Measurements from ENCODE around the gene USP17L13.
"Not testable (repeated sequence)": the region's sequence is repeated elsewhere in the genome, so short reads cannot be mapped to it uniquely, and the experiment has no call there.

USP17L13 gene

GRCh38 chr4:9224596-9224995 lies at the start of gene USP17L13:
Gene USP17L13 (plus strand): TSS chr4:9224896. CDS start chr4:9224896, 0 bp downstream.
- DNase-seq, result not testable (repeated sequence)

- DNase-seq, result not testable (repeated sequence)
These were observed 14.3 kb upstream of the USP17L13 start, which contains the start of gene USP17L10 for GRCh38 chr4:9210357-9210756. Gene USP17L10 (plus strand): TSS chr4:9210657. CDS start chr4:9210657, 0 bp downstream.

- not testable (repeated sequence) for DNase-seq
These were observed 10.0 kb upstream of the USP17L13 start for GRCh38 chr4:9214701-9215100.

- not testable (repeated sequence) for DNase-seq
These were observed 9.6 kb upstream of the USP17L13 start, which contains the start of gene USP17L11 for GRCh38 chr4:9215105-9215504. Gene USP17L11 (plus strand): TSS chr4:9215405. CDS start chr4:9215405, 0 bp downstream.

- DNase-seq, result not testable (repeated sequence)
These were observed 4.8 kb upstream of the USP17L13 start, which contains the start of gene USP17L12 for GRCh38 chr4:9219852-9220251. Gene USP17L12 (plus strand): TSS chr4:9220152. CDS start chr4:9220152, 0 bp downstream.

GRCh38 chr4:9230249-9230648 lies 5.6 kb downstream of the USP17L13 start:
- not testable (repeated sequence) for DNase-seq

- not testable (repeated sequence) for DNase-seq
These were observed 9.4 kb downstream of the USP17L13 start, which contains the start of gene USP17L15 for GRCh38 chr4:9234085-9234484. Gene USP17L15 (plus strand): TSS chr4:9234385. CDS start chr4:9234385, 0 bp downstream.

- not testable (repeated sequence) for DNase-seq
These were observed 13.8 kb downstream of the USP17L13 start for GRCh38 chr4:9238461-9238860.

- DNase-seq, result not testable (repeated sequence)
These were observed 18.9 kb downstream of the USP17L13 start, which contains the start of gene USP17L17 for GRCh38 chr4:9243579-9243978. Gene USP17L17 (plus strand): TSS chr4:9243879. CDS start chr4:9243879, 0 bp downstream.

- DNase-seq, result not testable (repeated sequence)
These were observed 23.4 kb downstream of the USP17L13 start, which contains the start of gene USP17L18 for GRCh38 chr4:9247953-9248680. Gene USP17L18 (plus strand): TSS chr4:9248630. CDS start chr4:9248630, 0 bp downstream.

- DNase-seq, result not testable (repeated sequence)
These were observed 28.4 kb downstream of the USP17L13 start, which contains the start of gene USP17L19 for GRCh38 chr4:9253078-9253477. Gene USP17L19 (plus strand): TSS chr4:9253378. CDS start chr4:9253378, 0 bp downstream.

- DNase-seq, result not testable (repeated sequence)
These were observed 33.1 kb downstream of the USP17L13 start, which contains the start of gene USP17L20 for GRCh38 chr4:9257824-9258223. Gene USP17L20 (plus strand): TSS chr4:9258124. CDS start chr4:9258124, 0 bp downstream.

GRCh38 chr4:9262572-9262971 lies 37.9 kb downstream of the USP17L13 start, which contains the start of gene USP17L21:
Gene USP17L21 (plus strand): TSS chr4:9262872. CDS start chr4:9262872, 0 bp downstream.
- not testable (repeated sequence) for DNase-seq

GRCh38 chr4:9267319-9267718 lies 42.6 kb downstream of the USP17L13 start, which contains the start of gene USP17L22:
Gene USP17L22 (plus strand): TSS chr4:9267619. CDS start chr4:9267619, 0 bp downstream.
- DNase-seq, result not testable (repeated sequence)

- not testable (repeated sequence) for DNase-seq
These were observed 47.0 kb downstream of the USP17L13 start for GRCh38 chr4:9271719-9272118.
